Endodermal cell (in vitro differentiated cells): ENCODE data around the gene OMP. TPM values are rescaled to one million over a fixed set of nuclear protein-coding genes. Genes with fewer than 3 reads are reported as not detected.

Experiments
- DNase-seq: peaks from one replicate; pipeline ENCODE4 v3.0.0-alpha.2; 2017
- H3K27ac ChIP-seq: 2 replicates; pipeline ENCODE4 v1.5.1; 2013; ENCODE audit warnings: mild to moderate bottlenecking, low read depth, low read length, moderate library complexity
- H3K27me3 ChIP-seq: 2 replicates; pipeline ENCODE4 v1.6.1; 2013; ENCODE audit warnings: mild to moderate bottlenecking, low read length, moderate library complexity; ENCODE audit not compliant: insufficient read depth, control insufficient read depth, poor library complexity, severe bottlenecking
- H3K36me3 ChIP-seq: 2 replicates; pipeline ENCODE4 v1.7.0; 2013; ENCODE audit warnings: mild to moderate bottlenecking, low read length, moderate library complexity; ENCODE audit not compliant: control insufficient read depth, insufficient read depth
- H3K4me1 ChIP-seq: one replicate; pipeline ENCODE4 v1.7.0; 2013; ENCODE audit warnings: low read length; ENCODE audit not compliant: control insufficient read depth, insufficient read depth
- H3K4me3 ChIP-seq: 2 replicates; pipeline ENCODE4 v1.5.1; 2013; ENCODE audit warnings: mild to moderate bottlenecking, low read length, moderate library complexity
- H3K9ac ChIP-seq: 2 replicates; pipeline ENCODE4 v1.6.1; 2013; ENCODE audit warnings: mild to moderate bottlenecking, low read length, moderate library complexity; ENCODE audit not compliant: poor library complexity, severe bottlenecking; ENCODE audit errors: extremely low read depth
- H3K9me3 ChIP-seq: 2 replicates; pipeline ENCODE4 v1.6.1; 2013; ENCODE audit warnings: mild to moderate bottlenecking, low read length, moderate library complexity; ENCODE audit not compliant: control insufficient read depth
- H3K27ac Mint-ChIP-seq: 2 replicates; pipeline ENCODE4 v1.8.0; 2020; ENCODE audit warnings: mixed read lengths
- H3K27me3 Mint-ChIP-seq: 2 replicates; pipeline ENCODE4 v1.8.0; 2021; ENCODE audit warnings: mild to moderate bottlenecking, mixed read lengths; ENCODE audit not compliant: insufficient read depth
- H3K36me3 Mint-ChIP-seq: 2 replicates; pipeline ENCODE4 v1.8.0; 2020; ENCODE audit warnings: low read depth, mixed read lengths
- H3K4me1 Mint-ChIP-seq: 2 replicates; pipeline ENCODE4 v1.8.0; 2020; ENCODE audit warnings: mixed read lengths
- H3K4me3 Mint-ChIP-seq: 2 replicates; pipeline ENCODE4 v1.8.0; 2020; ENCODE audit warnings: mild to moderate bottlenecking, moderate library complexity, mixed read lengths
- H3K9me3 Mint-ChIP-seq: 2 replicates; pipeline ENCODE4 v1.8.0; 2020; ENCODE audit warnings: mild to moderate bottlenecking, mixed read lengths
- WGBS, 2 experiments: methylation state at CpG; one replicate each; pipeline versions ENCODE4 v1.1.5 to v1.1.7; 2013; ENCODE audit warnings: missing lambda C conversion rate in 2 of 2, mixed read lengths in 1 of 2; ENCODE audit not compliant: insufficient coverage in 1 of 2, insufficient read length in 1 of 2; 5-methylcytosine and 5-hydroxymethylcytosine counted together
- total RNA-seq, 2 donors: library from RNA; stranded (reverse); fragmentation: NEBNext Ultra II Directional in 1 of 2; extraction: Animal tissue kit (Norgen Biotek cat#: 25700) in 1 of 2; gene quantifications; 2 replicates in 1 of 2; 3 replicates in 1 of 2; pipeline ENCODE4 v1.2.1, GENCODE V29; 2021
- TF ChIP-seq, protein P1 (sequence below): fragments of 200-600 bp; sonication (generic); conservative IDR thresholded peaks from 2 replicates; pipeline ENCODE4 v1.5.0; 2021; ENCODE audit warnings: antibody characterized with exemption, mild to moderate bottlenecking

The OMP gene
- total RNA-seq, 2 donors from 2014 or later: 1.6 to 1.7 TPM

DNA sequence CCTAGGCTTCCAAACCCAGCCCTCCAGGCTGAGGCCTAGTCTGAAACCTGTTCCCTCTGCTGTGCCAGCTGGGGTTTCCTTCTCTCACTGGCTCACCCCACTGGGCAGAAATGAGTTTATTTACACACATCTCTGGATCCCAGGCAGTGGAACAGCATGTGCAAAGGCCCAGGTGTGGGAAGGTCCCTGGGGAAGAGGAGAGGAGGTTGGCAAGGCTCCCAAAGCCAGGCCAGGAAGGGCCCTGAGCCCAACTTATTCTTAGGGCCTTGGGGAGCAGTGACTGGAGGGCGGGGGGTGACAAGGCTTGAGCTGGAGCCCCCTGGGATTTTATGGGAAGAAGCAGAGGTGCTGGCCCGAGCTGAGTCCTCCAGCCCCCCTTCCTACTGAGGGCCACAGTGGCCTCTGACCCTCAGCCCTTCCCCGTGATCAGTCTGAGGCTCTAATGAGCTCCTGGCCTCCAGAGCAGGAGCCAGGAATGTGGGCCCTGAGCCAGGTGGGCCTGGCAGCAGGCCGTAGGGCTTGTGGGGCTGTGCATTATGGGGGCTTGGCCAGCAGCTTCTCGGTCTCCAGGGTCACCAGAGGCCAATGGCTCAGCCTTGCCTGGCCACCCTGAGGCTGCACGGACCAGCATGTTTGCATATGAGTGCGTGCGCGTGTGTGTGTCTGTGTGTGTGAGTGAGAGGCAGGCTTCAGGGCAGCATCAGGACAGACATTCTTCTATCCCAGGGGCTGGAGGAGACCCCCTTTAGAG, 28.3 kb downstream of the OMP start:
- H3K27ac ChIP-seq: no peak overlapping the region
- H3K9me3 Mint-ChIP-seq: no peaks in the 10 kb centered on the region
- H3K4me1 Mint-ChIP-seq: peaks cover 9% of the 10 kb centered on the region
- H3K4me3 Mint-ChIP-seq: no peak overlapping the region
- H3K36me3 Mint-ChIP-seq: no peaks in the 10 kb centered on the region
- H3K4me1 ChIP-seq: no peaks in the 10 kb centered on the region
- no peaks in the 10 kb centered on the region for H3K9me3 ChIP-seq
- WGBS, 2 experiments: 83 to 91% methylated on average over 1 to 8 of the region's 9 CpGs
- no peaks in the 10 kb centered on the region for H3K27me3 ChIP-seq
- no peak for DNase-seq
- no peak overlapping the region for H3K4me3 ChIP-seq
- H3K27ac Mint-ChIP-seq: no peak overlapping the region
- H3K36me3 ChIP-seq: no peaks in the 10 kb centered on the region
- TF ChIP-seq, protein P1, sequence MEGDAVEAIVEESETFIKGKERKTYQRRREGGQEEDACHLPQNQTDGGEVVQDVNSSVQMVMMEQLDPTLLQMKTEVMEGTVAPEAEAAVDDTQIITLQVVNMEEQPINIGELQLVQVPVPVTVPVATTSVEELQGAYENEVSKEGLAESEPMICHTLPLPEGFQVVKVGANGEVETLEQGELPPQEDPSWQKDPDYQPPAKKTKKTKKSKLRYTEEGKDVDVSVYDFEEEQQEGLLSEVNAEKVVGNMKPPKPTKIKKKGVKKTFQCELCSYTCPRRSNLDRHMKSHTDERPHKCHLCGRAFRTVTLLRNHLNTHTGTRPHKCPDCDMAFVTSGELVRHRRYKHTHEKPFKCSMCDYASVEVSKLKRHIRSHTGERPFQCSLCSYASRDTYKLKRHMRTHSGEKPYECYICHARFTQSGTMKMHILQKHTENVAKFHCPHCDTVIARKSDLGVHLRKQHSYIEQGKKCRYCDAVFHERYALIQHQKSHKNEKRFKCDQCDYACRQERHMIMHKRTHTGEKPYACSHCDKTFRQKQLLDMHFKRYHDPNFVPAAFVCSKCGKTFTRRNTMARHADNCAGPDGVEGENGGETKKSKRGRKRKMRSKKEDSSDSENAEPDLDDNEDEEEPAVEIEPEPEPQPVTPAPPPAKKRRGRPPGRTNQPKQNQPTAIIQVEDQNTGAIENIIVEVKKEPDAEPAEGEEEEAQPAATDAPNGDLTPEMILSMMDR: no peak
- H3K27me3 Mint-ChIP-seq: peaks cover 6% of the 10 kb centered on the region
- H3K9ac ChIP-seq: no peak overlapping the region

DNA sequence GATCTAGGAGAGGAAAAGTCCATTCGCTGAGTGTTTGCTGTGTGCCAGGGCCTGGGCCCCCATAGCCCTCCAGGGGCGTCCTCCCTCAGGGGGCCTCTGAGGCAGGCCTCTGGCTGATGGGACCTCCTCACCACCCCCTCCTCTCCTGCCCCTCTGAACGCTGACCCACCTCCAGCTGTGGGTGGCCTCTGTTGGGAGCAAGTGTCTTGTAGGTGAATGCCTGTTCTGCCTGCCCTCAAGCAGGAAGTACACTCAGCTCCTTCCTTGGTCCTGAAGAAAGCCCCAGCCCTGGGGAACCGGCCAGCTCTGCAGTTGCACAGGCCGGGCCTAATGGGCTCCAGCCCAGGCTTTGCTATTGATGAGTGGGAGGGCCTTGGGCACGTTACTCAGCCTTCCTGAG, 28.9 kb downstream of the OMP start:
- WGBS, 2 experiments: 83% methylated on average over 6 of the region's 6 CpGs; no CpG with 5 or more reads in 1 of the 2 experiments

DNA sequence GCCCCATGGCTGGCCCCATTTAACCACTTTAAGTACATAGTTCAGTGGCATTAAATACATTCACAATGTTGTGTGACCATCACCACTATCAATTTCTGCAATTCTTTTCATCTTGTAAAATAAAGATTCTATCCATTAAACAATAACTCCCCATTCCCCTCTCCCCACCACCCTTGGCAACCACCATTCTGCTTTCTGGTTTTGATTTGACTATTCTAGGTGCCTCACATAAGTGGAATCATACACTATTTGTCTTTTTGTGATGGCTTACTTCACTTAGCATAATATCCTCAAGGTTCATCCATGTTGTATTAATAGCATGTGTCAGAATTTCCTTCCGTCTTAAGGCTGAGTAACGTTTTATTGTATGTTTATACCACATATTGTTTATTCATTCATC, 32.4 kb downstream of the OMP start:
- no peaks in the 10 kb centered on the region for H3K9me3 ChIP-seq

More for the DNA sequence above, 28.9 kb downstream of the OMP start:
- no peaks in the 10 kb centered on the region for H3K36me3 Mint-ChIP-seq
- H3K9me3 Mint-ChIP-seq: no peaks in the 10 kb centered on the region
- no peaks in the 10 kb centered on the region for H3K4me1 ChIP-seq
- no peaks in the 10 kb centered on the region for H3K9me3 ChIP-seq
- TF ChIP-seq, protein P1: no peak
- H3K36me3 ChIP-seq: no peaks in the 10 kb centered on the region
- H3K27me3 ChIP-seq: no peaks in the 10 kb centered on the region
- no peak overlapping the region for H3K27ac ChIP-seq
- peaks cover 3% of the 10 kb centered on the region for H3K27me3 Mint-ChIP-seq
- no peak overlapping the region for H3K4me3 ChIP-seq
- H3K9ac ChIP-seq: no peak overlapping the region
- H3K27ac Mint-ChIP-seq: no peak overlapping the region
- DNase-seq: no peak
- peaks cover 9% of the 10 kb centered on the region for H3K4me1 Mint-ChIP-seq
- H3K4me3 Mint-ChIP-seq: no peak overlapping the region

More for the DNA sequence above, 32.4 kb downstream of the OMP start:
- Histone ChIP-seq H3K9ac (no peak overlapping the region), H3K36me3 (no peaks in the 10 kb centered on the region), H3K4me3 (no peak overlapping the region), H3K4me1 (no peaks in the 10 kb centered on the region), H3K27me3 (no peaks in the 10 kb centered on the region), H3K27ac (no peak overlapping the region)
- WGBS, 2 experiments: no CpG with 5 or more reads among the region's 2 CpGs
- TF ChIP-seq, protein P1: no peak
- no peaks in the 10 kb centered on the region for H3K36me3 Mint-ChIP-seq
- no peak for DNase-seq
- H3K4me3 Mint-ChIP-seq: no peak overlapping the region
- no peaks in the 10 kb centered on the region for H3K27me3 Mint-ChIP-seq
- no peak overlapping the region for H3K27ac Mint-ChIP-seq
- H3K9me3 Mint-ChIP-seq: no peaks in the 10 kb centered on the region
- H3K4me1 Mint-ChIP-seq: peaks cover 5% of the 10 kb centered on the region
